D721Med (cell line): ENCODE data around the gene SEC24B.

ENCODE experiments used
- DNase-seq: peaks from one replicate; pipeline ENCODE4 v3.0.0; 2011; ENCODE audit warnings: low spot score; ENCODE audit not compliant: insufficient read length
- FAIRE-seq: peaks from 2 replicates; lab custom pipeline; 2011; peaks lifted over from hg19 to GRCh38; lab: Jason Lieb, UNC
- TF ChIP-seq, protein P1 (sequence below): IDR thresholded peaks from 2 replicates; pipeline ENCODE4 v1.5.1; 2012; ENCODE audit warnings: mild to moderate bottlenecking, control low read depth; ENCODE audit not compliant: insufficient read depth; ENCODE audit errors: missing control alignments

The SEC24B gene

DNA sequence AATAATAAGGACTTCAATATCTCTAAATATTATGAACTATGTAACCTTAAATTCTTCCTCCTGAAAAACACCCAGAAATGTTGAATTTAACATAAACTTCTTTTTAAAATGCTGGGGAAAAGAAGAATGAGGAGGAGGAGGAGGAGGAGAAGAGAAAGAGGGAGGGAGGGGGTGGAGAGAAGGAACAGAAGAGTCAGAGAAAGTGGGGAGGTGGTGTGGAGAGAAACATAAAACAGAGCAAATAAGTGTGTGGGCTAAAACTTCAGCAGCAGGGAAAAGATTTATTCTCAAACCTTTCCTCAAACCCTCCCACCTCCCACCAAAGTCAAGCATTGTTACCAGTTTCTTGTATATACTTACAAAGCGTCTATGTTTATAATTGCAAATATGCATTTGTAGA, 34.7 kb upstream of the SEC24B start:
- FAIRE-seq (no peak), DNase-seq (no peak)
- TF ChIP-seq, protein P1, sequence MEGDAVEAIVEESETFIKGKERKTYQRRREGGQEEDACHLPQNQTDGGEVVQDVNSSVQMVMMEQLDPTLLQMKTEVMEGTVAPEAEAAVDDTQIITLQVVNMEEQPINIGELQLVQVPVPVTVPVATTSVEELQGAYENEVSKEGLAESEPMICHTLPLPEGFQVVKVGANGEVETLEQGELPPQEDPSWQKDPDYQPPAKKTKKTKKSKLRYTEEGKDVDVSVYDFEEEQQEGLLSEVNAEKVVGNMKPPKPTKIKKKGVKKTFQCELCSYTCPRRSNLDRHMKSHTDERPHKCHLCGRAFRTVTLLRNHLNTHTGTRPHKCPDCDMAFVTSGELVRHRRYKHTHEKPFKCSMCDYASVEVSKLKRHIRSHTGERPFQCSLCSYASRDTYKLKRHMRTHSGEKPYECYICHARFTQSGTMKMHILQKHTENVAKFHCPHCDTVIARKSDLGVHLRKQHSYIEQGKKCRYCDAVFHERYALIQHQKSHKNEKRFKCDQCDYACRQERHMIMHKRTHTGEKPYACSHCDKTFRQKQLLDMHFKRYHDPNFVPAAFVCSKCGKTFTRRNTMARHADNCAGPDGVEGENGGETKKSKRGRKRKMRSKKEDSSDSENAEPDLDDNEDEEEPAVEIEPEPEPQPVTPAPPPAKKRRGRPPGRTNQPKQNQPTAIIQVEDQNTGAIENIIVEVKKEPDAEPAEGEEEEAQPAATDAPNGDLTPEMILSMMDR, result no peak

DNA sequence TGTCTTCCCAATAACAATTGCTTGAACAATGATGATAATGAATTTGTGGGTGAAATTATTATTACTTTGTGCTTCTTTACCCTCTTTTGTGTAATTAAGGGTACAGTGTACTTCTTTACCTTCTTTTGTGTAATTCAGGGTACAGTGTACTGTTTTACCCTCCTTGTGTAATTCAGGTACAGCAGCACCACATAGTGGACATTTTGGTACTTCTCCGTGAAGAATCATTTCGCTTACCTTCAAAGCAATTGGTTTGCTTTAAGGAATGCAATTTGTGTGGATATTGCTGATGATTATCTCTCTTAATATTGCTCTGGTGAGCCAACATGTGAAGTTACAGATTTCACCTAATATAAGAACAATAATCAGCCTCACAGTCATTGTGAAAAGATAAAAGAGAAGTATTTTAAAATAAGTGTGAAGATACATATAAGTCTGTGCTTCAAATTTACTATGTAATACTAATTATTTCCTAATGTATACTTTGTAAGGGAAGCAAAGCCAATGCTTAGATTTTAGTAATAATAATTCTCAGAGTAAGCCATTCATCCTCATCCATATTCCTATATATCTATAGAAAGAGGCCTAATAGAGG, 27.2 kb upstream of the SEC24B start:
- FAIRE-seq, result peak; percentile 94
- TF ChIP-seq, protein P1, result peak; percentile 90
- no peak for DNase-seq

DNA sequence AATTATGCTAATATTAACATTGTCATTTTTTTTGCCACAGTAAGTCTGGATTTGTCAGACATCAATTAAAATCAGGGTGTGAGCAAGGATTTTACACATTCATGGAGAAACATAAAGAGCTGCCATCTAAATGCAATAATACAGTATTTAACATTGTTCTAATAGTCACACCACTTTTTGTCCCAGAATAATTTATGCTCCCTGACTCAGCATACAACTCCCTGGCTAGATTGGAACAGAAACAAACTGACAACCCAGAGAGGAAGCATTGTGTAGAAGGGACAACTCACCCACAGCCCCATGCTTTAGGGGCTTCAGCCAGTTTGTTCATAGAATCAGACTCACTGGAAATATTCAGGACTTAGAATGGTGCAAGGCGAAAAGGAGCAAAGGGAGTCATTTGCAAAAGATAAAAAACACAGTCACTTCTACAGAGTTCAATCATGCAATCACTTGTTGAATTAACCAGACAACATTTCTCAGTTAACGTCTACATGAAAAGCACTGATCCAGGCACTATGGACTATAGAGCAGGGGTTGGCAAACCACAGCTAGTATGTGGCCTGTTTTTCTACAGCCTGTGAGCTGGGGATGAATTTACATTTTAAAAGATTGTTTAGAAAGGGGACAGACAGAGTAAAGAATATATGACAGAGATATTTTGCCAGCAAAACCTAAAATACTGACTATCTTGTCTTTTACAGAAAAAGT, 26.4 kb upstream of the SEC24B start:
- no peak for FAIRE-seq
- no peak for DNase-seq
- TF ChIP-seq, protein P1, result no peak

DNA sequence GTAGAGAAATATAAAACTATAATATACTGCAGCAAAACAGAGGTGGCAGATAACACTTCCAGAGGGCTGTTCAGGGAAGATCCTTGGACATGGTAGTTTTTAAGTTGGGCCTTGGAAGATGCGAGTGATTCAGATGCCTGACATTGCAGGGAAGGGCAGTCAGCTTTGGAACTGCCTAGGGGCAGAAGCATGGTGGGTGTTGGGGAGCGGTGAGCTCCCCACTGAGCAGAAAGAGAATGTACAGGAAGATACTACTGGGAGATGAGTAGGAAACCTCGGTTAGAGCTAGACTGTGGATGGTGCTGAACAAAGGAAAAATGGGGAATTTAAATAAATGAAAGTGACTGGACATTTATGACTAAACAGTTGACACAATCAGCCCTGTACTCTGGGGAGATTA, 24.9 kb upstream of the SEC24B start:
- TF ChIP-seq, protein P1, result no peak
- DNase-seq, result no peak
- FAIRE-seq, result no peak

DNA sequence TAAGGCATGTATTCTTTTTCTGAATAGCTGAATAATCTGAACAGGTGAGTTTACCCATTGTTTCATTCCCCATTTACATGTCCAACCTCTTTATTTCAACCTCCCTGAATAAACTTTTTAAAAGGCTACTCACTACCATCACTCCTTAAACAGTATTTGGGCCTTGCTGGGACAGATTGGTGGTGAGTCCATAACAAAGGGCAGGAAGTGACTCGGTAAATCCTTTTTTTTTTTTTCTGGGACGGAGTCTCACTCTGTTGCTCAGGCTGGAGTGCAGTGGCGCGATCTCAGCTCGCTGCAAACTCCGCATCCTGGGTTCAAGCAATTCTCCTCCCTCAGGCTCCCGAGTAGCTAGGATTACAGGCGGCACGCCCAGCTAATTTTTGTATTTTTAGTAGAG, 23.4 kb upstream of the SEC24B start:
- TF ChIP-seq, protein P1, result no peak
- FAIRE-seq, result no peak
- DNase-seq, result no peak

DNA sequence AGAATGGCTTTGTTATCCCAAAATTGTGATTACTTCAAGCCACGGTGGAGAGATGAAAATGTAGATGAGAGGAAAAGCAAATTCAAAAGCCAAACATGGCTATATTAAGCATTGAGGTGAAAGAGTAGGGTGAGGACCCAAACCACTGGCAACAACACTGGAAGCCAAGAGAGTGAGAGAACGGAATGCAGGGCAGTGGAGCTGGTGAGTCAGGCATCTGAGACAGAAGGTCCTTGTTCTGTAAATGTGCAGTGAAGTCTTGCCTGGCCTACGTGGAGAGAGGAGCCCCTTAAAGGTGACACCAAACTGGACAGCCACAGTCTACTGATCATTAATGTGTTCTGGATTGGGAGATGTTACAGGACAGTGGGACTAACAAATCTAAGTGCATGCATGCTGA, 22.8 kb upstream of the SEC24B start:
- TF ChIP-seq, protein P1, result no peak
- FAIRE-seq (no peak), DNase-seq (no peak)

DNA sequence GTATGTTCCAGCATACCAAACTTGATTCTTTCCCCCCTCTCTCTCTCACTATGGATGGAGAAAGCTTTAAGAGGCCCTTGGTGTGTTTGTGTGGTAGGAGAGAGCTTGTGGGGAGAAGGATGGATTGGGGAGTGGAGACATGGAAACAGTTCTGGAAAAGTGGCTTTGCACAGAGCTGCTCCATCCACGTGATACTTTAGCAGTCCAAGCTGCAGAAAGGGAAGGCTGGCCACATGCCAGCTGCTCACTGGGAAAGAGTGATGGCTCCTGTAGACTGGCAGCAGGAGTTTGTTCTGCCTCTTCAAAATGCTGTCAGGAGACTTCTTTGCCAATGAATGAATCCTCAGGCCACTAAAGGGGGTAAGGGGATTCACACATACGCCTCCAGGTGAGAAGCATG, 21.7 kb upstream of the SEC24B start:
- TF ChIP-seq, protein P1, result no peak
- DNase-seq, result no peak
- no peak for FAIRE-seq
